ENCODE data around the gene CAMKMT.
"Not testable (repeated sequence)": the region's sequence is repeated elsewhere in the genome, so short reads cannot be mapped to it uniquely, and the experiment has no call there.

DNA sequence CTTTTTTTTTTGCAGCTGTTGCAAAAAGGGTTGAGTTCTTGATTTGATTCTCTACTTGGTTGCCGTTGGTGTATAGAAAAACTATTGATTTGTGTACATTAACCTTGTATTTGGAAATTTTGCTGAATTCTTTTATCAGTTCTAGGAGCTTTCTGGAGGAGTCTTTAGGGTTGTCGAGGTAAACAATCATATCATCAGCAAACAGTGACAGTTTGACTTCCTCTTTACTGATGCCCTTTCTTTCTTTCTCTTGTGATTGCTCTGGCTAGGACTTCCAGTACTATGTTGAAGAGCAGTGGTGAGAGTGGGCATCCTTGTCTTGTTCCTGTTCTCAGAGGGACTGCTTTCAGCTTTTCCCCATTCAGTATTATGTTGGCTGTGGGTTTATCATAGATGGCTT is 23.5 kb downstream of the CAMKMT start:
- not testable (repeated sequence) for TF ChIP-seq EP300, POLR2AphosphoS5, POLR2A (IDR thresholded peaks at IDR 0.05)
- TF ChIP-seq, protein P1, sequence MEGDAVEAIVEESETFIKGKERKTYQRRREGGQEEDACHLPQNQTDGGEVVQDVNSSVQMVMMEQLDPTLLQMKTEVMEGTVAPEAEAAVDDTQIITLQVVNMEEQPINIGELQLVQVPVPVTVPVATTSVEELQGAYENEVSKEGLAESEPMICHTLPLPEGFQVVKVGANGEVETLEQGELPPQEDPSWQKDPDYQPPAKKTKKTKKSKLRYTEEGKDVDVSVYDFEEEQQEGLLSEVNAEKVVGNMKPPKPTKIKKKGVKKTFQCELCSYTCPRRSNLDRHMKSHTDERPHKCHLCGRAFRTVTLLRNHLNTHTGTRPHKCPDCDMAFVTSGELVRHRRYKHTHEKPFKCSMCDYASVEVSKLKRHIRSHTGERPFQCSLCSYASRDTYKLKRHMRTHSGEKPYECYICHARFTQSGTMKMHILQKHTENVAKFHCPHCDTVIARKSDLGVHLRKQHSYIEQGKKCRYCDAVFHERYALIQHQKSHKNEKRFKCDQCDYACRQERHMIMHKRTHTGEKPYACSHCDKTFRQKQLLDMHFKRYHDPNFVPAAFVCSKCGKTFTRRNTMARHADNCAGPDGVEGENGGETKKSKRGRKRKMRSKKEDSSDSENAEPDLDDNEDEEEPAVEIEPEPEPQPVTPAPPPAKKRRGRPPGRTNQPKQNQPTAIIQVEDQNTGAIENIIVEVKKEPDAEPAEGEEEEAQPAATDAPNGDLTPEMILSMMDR (IDR thresholded peaks at IDR 0.05), result not testable (repeated sequence)
